Measurements from ENCODE around the gene DIRAS1. TPM values are rescaled to one million over a fixed set of nuclear protein-coding genes. Genes with fewer than 3 reads are reported as not detected.

DIRAS1 gene
- polyA plus RNA-seq, 1 experiment, result 12.5 TPM

DNA sequence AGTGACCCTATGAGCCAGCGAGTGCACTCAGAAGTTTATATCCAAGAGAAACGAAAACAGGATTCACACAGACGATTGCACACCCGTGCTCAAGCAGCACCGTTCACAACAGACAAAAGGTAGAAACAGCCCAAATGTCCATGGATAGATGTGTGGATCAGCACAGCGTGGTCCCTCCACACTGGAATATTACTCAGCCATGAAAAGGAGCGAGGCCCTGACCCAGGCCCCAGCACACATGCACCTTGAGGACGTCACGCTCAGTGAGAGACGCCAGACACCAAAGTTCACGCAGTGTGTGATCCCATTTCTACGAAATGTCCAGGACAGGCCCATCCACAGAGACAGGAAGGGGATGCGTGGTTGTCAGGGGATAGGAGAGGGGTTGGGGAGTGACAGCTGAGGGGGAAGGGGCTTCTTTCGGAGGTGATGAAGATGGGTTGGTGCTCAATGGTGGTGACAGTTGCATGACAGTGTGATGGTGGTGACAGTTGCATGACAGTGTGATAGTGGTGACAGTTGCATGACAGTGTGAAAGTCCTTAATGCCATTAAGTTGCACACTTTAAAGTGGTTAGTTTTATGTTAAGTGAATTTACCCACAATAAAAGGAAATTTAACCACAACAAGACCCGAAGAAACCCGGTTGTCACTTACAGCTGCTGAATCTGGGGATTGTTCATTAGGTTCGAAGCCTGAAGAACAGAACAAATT is 37.6 kb upstream of the DIRAS1 start:
- no peaks in the 10 kb centered on the region; the same call in 1 of the 2 replicates for H3K9me3 ChIP-seq (ENCODE audit: control insufficient read depth, insufficient read depth, low read length)
- ChIA-PET POLR2A (no interaction called here), CTCF (interaction anchor here (0.8 to 1.5 kb wide), 2 partner anchors 9 to 111 kb away, joined by 3 to 4 read pairs; no protein-coding TSS in a partner anchor)
- H3K27ac ChIP-seq (ENCODE audit: low read depth, low read length), result no peak overlapping the region
- H3K4me3 ChIP-seq (ENCODE audit: low read depth, low read length), result no peak overlapping the region
- no peaks in the 10 kb centered on the region for H3K27me3 ChIP-seq (ENCODE audit: control insufficient read depth, insufficient read depth, low read length)
- TF ChIP-seq, protein P1, sequence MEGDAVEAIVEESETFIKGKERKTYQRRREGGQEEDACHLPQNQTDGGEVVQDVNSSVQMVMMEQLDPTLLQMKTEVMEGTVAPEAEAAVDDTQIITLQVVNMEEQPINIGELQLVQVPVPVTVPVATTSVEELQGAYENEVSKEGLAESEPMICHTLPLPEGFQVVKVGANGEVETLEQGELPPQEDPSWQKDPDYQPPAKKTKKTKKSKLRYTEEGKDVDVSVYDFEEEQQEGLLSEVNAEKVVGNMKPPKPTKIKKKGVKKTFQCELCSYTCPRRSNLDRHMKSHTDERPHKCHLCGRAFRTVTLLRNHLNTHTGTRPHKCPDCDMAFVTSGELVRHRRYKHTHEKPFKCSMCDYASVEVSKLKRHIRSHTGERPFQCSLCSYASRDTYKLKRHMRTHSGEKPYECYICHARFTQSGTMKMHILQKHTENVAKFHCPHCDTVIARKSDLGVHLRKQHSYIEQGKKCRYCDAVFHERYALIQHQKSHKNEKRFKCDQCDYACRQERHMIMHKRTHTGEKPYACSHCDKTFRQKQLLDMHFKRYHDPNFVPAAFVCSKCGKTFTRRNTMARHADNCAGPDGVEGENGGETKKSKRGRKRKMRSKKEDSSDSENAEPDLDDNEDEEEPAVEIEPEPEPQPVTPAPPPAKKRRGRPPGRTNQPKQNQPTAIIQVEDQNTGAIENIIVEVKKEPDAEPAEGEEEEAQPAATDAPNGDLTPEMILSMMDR (IDR thresholded peaks at IDR 0.05; ENCODE audit: low read depth, low read length), result no peak
- DNase-seq (ENCODE audit: low read depth, low spot score), result no peak

DNA sequence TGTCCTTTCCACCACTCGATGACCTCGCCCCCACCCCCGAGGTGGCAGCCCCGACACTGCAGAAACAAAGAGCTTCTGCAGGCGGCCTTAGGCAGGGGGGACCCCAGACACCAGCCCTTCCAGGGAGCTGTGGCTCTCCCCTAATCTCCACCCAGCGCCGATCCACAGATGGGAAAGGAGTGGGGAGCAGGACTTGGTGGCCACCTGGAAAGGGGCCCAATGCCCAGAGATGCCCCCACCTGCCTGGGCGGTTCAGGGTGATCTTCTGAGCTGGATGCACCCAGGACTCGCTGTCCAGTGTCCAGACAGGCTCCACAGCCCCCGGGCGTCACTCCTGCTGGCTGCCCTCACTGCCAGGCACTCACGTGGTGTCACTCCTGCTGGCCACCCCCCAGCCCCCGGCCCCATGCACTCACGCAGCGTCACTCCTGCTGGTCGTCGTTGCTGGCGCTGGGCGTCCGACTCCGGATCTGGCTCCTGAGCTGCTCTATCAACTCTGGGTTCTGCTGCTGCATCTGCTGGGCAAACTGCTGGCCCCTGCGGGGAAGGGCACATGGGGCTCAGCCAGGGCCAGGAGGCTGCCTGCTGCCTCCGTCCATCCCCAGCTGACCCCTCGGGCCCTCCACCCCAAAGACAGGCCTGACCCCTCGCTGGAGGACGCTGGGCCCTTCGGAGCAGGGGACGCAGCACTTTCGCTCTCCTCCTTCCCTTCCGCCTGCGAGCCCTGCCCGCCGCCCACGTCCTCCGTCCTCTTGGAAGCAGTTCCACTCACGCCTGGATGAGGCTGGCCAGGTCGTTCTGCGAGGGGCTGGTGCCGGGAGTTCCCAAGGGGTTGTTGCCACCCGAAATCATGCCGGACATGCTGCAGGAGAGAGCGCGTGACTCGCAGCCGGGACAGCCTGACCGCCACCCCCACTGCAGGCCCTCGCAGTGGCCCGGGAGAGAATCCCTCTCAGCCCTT is 36.0 kb upstream of the DIRAS1 start:
- H3K4me3 ChIP-seq (ENCODE audit: low read depth, low read length), result no peak overlapping the region
- TF ChIP-seq, protein P1 (IDR thresholded peaks at IDR 0.05; ENCODE audit: low read depth, low read length), result no peak
- no peaks in the 10 kb centered on the region; the same call in 1 of the 2 replicates for H3K9me3 ChIP-seq (ENCODE audit: control insufficient read depth, insufficient read depth, low read length)
- H3K27me3 ChIP-seq (ENCODE audit: control insufficient read depth, insufficient read depth, low read length), result no peaks in the 10 kb centered on the region
- ChIA-PET CTCF (interaction anchor here (0.5 kb wide), 1 partner anchor 69 kb away, joined by 3 read pairs; no protein-coding TSS in a partner anchor), POLR2A (no interaction called here)
- H3K27ac ChIP-seq (ENCODE audit: low read depth, low read length), result no peak overlapping the region
- DNase-seq (ENCODE audit: low read depth, low spot score), result no peak

DNA sequence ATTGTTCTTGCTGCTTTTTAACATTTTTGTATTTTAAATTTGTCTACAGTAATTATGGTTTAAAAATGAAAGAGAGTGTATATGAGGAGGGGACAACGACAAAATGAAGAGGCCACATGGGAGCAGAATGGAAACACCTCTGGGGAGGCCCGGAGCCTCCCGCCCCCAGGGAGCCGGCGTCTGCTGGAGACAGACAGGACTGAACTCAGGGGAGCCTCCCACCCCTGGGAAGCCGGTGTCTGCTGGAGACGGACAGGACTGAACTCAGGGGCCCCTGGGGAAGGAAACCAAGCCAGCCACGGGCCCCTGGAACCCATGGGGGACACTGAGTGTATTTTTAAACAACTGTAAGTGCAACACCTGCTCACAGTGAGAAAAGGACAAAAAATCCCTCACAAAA is 35.3 kb upstream of the DIRAS1 start:
- POLR2A ChIA-PET, result no interaction called here
- DNase-seq (ENCODE audit: low read depth, low spot score), result no peak
- H3K4me3 ChIP-seq (ENCODE audit: low read depth, low read length), result no peak overlapping the region
- no peaks in the 10 kb centered on the region; the same call in 1 of the 2 replicates for H3K9me3 ChIP-seq (ENCODE audit: control insufficient read depth, insufficient read depth, low read length)
- TF ChIP-seq, protein P1 (IDR thresholded peaks at IDR 0.05; ENCODE audit: low read depth, low read length), result no peak
- H3K27ac ChIP-seq (ENCODE audit: low read depth, low read length), result no peak overlapping the region
- H3K27me3 ChIP-seq (ENCODE audit: control insufficient read depth, insufficient read depth, low read length), result no peaks in the 10 kb centered on the region
- CTCF ChIA-PET, result no interaction called here

DNA sequence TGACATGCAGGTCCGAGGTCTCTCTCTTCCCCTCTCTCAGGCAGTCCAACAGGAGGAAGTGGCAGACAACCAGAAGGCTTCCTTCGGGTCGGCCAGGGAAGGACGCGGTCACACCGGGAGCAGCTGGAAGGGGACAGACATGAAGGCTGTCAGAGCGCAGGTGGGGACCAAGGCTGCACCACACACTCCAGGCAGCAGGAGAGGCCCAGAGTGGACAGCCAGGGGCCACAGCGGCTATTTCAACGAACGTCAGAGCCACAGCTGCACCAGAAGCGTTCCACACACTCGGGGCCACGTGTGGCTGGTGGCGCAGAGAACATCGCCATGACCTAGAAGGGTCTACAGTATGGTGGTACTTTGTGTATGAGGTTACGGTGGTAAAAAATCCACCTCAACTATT is 34.6 kb upstream of the DIRAS1 start:
- TF ChIP-seq, protein P1 (IDR thresholded peaks at IDR 0.05; ENCODE audit: low read depth, low read length), result no peak
- Histone ChIP-seq H3K4me3 (ENCODE audit: low read depth, low read length) (no peak overlapping the region), H3K27me3 (ENCODE audit: control insufficient read depth, insufficient read depth, low read length) (no peaks in the 10 kb centered on the region), H3K9me3 (ENCODE audit: control insufficient read depth, insufficient read depth, low read length) (no peaks in the 10 kb centered on the region; the same call in 1 of the 2 replicates), H3K27ac (ENCODE audit: low read depth, low read length) (no peak overlapping the region)
- POLR2A ChIA-PET, result no interaction called here
- CTCF ChIA-PET, result interaction anchor here (0.9 to 1.2 kb wide), 2 partner anchors 9 to 107 kb away, joined by 3 read pairs; no protein-coding TSS in a partner anchor
- DNase-seq (ENCODE audit: low read depth, low spot score), result no peak

DNA sequence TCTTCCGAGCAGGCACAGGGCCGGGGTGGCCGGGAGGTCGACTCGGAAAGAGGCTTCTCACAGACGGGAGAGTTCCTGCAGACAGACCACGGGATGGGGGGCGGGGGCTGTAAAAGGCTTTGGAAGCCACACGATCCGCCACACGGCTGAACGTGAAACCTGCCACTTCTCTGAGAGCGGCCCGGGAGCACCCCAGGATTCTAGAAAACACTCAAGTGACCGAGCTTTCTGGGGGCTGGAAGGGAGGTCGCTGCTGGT is 34.2 kb upstream of the DIRAS1 start:
- POLR2A ChIA-PET, result no interaction called here

More for the DNA sequence above, 34.2 kb upstream of the DIRAS1 start:
- no peak for DNase-seq (ENCODE audit: low read depth, low spot score)
- no peaks in the 10 kb centered on the region for H3K27me3 ChIP-seq (ENCODE audit: control insufficient read depth, insufficient read depth, low read length)
- TF ChIP-seq, protein P1 (IDR thresholded peaks at IDR 0.05; ENCODE audit: low read depth, low read length), result no peak
- no peak overlapping the region for H3K27ac ChIP-seq (ENCODE audit: low read depth, low read length)
- no peaks in the 10 kb centered on the region; the same call in 1 of the 2 replicates for H3K9me3 ChIP-seq (ENCODE audit: control insufficient read depth, insufficient read depth, low read length)
- CTCF ChIA-PET, result interaction anchor here (0.9 to 1.2 kb wide), 2 partner anchors 9 to 107 kb away, joined by 3 read pairs; no protein-coding TSS in a partner anchor
- H3K4me3 ChIP-seq (ENCODE audit: low read depth, low read length), result no peak overlapping the region

All from AG04450 (cell line).